ENCODE measurements around the gene BEND6.

GRCh38 chr6:56977192-56977591, 22.3 kb downstream of the BEND6 start:
- TF ChIP-seq CTCF (IDR thresholded peaks at IDR 0.05) (no peak), REST (IDR thresholded peaks at IDR 0.05; ENCODE audit: insufficient read depth in 1 of 2, low read depth in 2 of 2, low read length in 1 of 2) (no peak), SIN3A (IDR thresholded peaks at IDR 0.05; ENCODE audit: borderline replicate concordance, insufficient read depth, low read depth, low read length) (no peak), POLR2AphosphoS5 (IDR thresholded peaks at IDR 0.05; ENCODE audit: low read depth, low read length) (no peak)
